ENCODE data around the gene BAZ2B. TPM values are rescaled to one million over a fixed set of nuclear protein-coding genes. Genes with fewer than 3 reads are reported as not detected.

BAZ2B gene
- total and polyA plus RNA-seq, 2 experiments from 2014 or later = 51.7 to 62.9 TPM

Small RNA genes lying within 50 kb of the gene (small RNA-seq; reads per million reads assigned to genes)
- gene RF00019 (ENCODE audit: low replicate concordance) = not detected

Other genes starting within 250 kb of the BAZ2B start
- gene MARCHF7, start 96.0 kb upstream of the BAZ2B start, total RNA-seq (2014; rRNA removed; shearing (Covaris generic)) = 142 and 170 TPM in 2 replicates
- 74.2 and 101 TPM in 2 replicates for gene MARCHF7, start 96.0 kb upstream of the BAZ2B start, polyA plus RNA-seq (2016; fragmentation: Nextera tagmentation; extraction: Ambion mirVana)
- 1.9 and 2.4 TPM in 2 replicates for gene CD302, start 181.7 kb upstream of the BAZ2B start, total RNA-seq (2014; rRNA removed; shearing (Covaris generic))
- 1.4 and 1.6 TPM in 2 replicates for gene CD302, start 181.7 kb upstream of the BAZ2B start, polyA plus RNA-seq (2016; fragmentation: Nextera tagmentation; extraction: Ambion mirVana)

All from GM23338 (cell line).